NK-92 treated with Interleukin-12 subunit alpha and Interleukin-12 subunit beta, amount 100 ng/mL, for 24 hours (cell line): ENCODE data around the gene NSFL1C.
A peak's percentile ranks its signal among the peaks of the same experiment; 100 is the strongest.
"Not testable (repeated sequence)": the region's sequence is repeated elsewhere in the genome, so short reads cannot be mapped to it uniquely, and the experiment has no call there.

Experiments
- DNase-seq: peaks from one replicate; lab custom pipeline; 2025; lab: John Stamatoyannopoulos, UW

NSFL1C gene

DNA sequence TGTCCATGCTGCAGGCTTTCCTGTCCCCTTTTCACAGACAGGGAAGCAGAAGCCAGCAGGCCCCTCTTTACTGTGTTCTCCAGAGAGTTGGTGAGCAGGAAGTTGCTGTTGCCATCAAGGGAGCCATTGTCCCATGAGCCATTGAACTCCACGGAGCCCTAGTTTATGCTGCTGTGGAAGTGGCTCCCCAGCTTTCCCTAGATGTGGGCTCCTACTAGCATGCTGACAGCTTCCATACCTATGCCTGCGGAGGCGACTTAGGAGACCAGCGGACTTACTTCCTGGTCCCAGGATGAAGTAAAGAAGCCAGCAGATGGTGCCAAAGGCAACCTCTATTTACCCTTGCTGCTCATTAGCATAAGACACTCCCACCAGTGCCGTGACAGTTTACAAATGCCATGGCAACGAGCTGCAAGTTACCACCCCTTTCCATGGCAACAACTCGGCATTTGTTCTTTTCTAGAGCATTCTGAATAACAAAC lies 43.0 kb downstream of the NSFL1C start:
- no peak for DNase-seq

- no peak for DNase-seq
Measured at GRCh38 chr20:1423206-1423605, 43.4 kb downstream of the NSFL1C start.

GRCh38 chr20:1422753-1423152 lies 43.9 kb downstream of the NSFL1C start:
- no peak for DNase-seq

- no peak for DNase-seq
Measured at GRCh38 chr20:1420066-1420465, 46.6 kb downstream of the NSFL1C start.

- no peak for DNase-seq
Measured at GRCh38 chr20:1418350-1418749, 48.3 kb downstream of the NSFL1C start.

GRCh38 chr20:1417790-1418189 lies 48.9 kb downstream of the NSFL1C start:
- no peak for DNase-seq

DNA sequence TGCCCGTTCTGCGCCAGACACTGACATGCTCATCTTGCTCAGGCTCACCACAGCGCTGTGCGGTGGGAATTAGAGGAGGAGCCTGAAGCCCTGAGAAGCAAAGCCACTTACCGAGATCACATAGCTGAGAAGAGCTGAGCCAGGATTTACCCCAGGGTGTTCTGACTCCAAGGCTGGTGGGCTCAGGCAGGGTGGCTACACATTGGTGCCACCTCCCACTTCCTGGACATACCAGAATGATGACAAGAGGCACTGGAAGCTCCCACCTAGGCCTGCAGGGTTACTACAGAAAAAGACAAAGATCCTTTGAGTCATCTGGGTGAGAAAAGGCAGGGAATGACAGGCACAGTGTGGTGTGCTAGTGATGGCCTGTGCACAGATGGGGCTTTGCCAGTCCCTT lies 49.4 kb downstream of the NSFL1C start:
- DNase-seq = no peak

DNA sequence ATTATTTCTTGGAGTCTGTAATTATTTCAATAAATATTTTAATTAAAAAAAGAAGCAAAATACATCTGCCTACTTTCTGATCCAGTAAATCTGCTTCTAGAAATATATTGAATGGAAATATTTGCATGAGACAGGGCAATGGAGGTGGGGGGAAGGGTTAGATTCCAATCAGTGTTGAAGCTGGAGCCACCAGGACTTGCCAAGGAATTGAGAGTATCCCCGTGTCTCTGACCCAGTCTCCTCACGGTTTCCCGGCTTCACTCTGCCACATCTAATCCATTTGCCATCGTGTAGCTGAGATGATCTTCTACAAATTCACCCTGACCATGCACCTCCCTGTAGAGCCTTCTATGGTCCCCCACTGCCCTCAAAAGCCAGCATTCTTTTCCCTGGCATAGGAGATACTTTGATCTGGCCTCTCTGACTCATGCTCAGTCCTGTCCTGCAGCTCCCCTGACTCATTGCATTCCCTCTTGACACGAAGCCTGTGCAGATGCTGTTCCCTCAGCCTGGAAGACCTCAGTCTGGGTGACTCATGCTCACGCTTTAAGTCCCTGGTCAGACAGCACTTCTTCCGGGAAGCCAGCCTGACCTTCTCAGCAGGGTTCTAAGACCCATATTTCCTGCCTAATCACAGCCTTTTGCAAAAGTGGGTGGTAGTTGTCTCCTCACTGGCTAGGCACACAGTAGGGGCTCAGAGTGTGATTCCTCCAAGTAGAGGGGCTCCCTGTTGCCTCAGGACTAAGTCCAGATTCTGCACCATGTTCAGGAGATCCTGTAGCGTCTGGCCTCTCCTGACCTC lies 50.8 kb downstream of the NSFL1C start:
- peak; percentile 70 for DNase-seq

DNA sequence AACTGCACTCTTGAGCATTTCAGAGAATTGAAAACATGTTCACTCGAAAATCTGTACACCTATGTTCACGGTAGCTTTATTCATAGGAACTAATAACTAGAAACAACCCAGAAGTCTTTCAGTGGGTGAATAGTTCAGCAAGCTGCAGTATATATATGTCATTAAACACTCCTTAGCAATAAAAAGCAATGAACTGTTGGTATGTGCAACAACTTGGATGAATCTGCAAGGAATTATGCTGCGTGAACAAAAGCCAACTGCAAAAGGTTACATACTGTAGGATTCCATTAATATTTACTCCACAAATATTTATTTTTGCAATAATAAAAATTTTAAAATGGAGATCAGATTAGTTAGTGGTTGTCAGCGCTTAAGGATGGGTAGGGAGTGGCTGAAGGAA lies 51.7 kb downstream of the NSFL1C start:
- no peak for DNase-seq

DNA sequence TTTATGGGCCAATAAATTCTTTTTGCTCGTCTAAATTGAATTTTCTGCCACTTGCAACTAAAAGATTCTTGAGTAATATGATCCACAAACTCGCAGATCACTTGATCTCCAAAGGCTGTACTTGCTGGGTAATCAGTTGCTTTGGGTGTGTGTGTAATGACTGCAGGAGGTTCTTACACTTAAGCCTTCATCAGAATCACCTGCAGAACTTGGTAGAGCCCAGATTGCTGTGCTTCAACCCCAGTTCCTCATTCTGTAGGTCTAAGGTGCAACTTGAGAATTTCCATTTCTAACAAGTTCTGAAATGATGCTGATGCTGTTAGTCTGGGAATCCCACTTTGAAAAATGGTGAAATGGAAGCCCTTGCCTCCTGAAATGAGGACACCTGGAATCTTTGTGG lies 60.8 kb downstream of the NSFL1C start:
- no peak for DNase-seq

DNA sequence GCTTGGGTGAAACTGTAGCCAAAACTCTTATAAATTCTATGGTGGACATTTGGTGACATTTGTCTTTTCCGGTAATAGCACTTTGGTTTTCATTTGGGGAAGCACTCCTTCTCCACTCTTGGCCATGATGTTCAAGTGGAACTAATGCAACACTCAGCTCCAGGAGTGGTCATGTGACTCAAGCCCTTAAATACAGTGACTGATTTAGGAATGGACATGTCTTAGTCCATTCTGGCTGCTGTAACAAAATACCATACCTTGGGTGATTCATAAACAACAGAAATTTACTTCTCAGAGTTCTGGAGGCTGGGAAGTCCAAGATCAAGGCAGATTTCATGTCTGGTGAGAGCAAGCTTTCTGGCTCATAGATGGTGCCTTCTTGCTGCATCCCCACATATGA lies 63.0 kb downstream of the NSFL1C start:
- DNase-seq = no peak

DNA sequence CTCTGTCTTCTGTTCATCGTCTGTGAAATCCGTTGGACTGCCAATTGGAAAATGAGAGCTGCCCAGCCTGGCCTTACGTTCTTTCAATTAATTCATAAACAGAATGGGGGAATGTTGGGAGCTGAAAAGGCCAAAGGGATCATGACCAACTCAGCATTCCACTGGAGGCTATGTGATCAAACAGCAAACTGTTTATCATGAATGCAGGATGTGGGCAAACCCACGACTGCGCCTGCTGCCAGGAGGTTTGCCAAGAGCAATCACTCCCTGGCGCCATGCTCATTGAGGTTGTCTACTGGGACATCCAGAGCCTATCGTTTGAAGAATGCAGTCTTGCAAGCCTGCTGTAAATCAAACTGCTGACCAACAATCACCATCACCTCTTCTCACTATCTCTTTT lies 64.5 kb downstream of the NSFL1C start:
- DNase-seq = no peak

DNA sequence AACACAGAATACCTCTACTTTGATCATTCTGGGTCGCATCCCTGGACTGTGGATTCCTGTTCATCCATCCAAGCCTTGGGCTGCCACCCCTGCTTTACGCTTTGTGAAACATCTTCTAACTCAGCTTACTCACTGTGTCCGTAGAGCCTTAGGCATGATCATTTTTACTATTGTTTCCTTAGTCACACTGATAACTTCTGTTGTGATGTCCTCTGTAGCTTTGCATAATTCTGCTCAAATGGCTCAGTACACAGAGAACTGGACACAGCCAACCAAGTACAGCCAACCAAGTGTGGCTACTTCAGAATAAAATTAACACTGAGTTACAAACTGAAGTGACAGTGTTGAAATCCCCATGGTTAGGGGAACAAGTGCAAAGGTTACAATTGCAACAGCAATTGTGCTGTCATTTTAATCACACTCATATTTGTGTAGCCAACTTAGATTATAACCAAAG lies 65.2 kb downstream of the NSFL1C start:
- DNase-seq = no peak

DNA sequence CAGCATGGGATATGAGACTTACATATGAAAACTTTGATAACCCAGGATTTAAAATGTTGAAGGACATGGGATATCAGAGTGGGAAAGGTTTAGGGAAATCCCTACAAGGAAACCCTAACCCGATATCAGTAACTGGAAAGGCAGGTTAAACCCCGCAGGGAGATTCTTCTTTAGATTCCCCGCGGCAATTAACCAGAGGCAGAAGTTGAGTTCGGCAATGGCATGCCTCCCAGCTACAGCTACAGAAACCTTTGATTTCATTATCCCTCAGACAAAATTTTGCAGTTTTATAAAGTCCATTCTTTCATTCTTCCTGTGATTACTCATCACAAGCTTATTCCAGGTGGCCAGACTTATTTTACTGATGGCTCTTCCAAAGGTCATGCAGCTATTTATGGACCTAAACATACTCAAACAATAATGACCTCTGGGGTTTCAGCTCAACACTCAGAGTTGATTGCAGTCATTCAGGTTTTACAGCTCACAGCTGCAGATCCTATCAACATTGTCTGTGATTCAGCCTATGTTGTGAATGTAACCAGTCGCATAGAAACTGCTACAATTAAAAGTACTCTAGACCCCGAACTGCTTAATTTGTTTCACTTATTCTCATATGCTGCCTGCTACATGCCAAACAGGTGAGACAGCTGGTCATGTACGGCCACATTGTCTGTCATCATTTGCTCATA lies 66.8 kb downstream of the NSFL1C start:
- not testable (repeated sequence) for DNase-seq

DNA sequence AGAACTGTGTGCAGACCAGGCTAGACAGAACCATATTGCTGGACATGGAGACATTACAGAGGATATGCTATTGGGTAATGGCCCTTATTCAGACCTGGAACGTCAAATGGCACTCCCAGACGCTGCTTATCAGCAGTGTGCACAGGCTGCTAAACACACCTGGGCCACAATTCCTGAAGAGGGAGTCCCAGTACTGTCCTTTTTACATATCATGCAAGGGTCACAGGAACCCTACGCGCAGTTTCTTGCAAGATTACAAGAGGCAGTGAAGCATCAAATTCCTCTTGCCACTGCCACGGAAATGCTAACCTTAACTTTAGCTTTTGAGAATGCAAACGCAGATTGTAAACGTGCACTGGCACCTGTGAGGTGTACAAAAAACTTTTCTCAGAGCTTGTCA lies 68.5 kb downstream of the NSFL1C start:
- not testable (repeated sequence) for DNase-seq

GRCh38 chr20:1397710-1398109 lies 68.9 kb downstream of the NSFL1C start:
- DNase-seq = no peak

GRCh38 chr20:1396702-1397101 lies 69.9 kb downstream of the NSFL1C start:
- DNase-seq = no peak

DNA sequence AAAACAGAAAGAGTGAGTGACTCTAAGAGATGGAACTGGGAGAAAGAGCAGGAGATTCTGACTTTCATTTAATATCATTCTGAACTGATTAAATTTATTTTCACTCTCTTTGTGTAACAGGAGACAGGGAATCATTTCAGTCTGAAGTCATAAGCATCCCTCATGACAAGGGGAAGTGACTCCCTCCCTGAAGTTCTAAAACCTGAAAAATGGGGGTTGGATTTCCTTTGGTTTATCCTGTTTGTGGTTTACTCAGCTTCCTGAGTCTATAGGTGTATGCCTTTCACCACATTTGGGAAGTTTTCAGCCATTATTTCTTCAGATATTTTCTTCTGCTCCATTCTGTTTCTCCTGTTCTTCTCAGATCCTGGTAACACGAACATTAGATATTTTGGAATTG lies 70.4 kb downstream of the NSFL1C start:
- DNase-seq = no peak

- DNase-seq = no peak
Measured at GRCh38 chr20:1394686-1395085, 72.0 kb downstream of the NSFL1C start.

DNA sequence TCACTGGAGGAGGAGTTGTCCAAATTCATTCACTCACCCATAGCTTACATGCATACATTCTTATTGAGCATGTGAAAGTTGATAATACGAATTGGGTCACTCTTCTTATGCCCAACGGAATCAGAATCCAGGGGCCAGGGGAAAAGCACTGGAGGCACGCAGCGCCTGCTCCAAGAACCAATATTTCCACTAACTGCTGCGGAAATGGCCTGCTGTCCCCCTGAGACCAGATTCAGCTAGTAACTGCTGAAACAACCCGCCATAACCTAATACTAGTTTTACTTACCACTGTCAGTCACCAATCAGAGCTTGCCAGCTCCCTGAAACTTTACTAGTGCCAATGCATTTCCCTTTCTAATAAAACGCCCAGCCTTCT lies 73.2 kb downstream of the NSFL1C start:
- DNase-seq = no peak

DNA sequence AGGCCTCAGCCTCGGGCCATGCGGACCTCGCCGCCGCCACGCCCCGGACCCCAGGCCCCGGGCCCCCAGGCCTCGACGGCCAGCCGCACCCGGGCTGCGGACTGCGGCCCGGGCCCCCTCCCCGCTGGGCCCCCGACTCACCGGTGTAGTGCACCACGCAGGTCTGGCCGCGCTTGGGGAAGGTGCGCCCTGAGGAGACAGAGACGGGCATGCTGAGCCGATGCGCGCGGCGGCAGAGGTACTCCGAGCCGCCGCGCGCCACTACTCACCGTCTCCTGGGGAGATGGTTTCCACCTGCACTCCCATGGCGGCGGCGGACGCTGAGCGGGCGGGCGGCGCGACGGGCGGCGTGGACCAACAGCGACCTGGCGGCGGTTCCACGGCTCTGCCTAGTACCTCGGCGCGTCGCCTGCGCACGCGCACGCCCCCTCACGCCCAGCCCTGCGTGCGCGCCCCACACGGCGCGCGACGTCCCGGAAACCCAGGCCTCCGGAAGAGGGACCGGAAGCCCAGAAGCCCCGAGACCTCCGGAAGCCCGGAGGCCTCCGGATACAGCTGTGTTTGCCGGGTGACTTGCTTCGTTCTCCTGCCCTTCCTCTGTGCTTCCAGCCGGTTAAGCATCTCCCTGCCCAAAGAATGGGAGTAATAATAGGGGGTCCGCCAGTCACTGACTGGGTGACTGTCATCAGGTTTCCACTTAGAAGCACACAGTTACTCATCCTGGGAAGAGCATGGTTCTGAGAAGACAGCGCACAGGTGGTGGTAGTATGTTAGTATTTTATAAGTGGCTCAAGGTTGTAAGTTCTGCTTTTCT lies 73.7 kb downstream of the NSFL1C start, which contains the start of gene FKBP1A:
Gene FKBP1A, minus strand, starts transcription at position 362 of the 814 bp plus-strand sequence. Its CDS starts 56 bp downstream, at position 306.
- DNase-seq = peak; percentile 83

DNA sequence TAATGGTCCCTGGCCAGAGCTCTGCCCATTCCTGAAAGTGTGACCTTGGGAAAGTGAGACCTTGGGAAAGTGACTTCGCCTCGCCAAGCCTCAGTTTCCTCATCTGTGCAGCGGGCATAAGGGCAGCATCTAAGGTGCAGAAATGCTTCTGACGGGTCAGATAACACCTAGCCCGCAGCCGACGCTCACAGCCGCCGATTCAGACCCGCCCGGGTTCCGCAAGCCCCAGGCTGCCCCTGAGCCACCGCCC lies 74.3 kb downstream of the NSFL1C start:
- DNase-seq = no peak
